Germinal center (tissue), 1 donor: ENCODE results near the gene JAZF1.

ENCODE experiments used
- DNase-seq: peaks from one replicate; pipeline ENCODE4 v3.0.0; 2012; ENCODE audit warnings: mixed read lengths, low spot score

JAZF1 gene

DNA sequence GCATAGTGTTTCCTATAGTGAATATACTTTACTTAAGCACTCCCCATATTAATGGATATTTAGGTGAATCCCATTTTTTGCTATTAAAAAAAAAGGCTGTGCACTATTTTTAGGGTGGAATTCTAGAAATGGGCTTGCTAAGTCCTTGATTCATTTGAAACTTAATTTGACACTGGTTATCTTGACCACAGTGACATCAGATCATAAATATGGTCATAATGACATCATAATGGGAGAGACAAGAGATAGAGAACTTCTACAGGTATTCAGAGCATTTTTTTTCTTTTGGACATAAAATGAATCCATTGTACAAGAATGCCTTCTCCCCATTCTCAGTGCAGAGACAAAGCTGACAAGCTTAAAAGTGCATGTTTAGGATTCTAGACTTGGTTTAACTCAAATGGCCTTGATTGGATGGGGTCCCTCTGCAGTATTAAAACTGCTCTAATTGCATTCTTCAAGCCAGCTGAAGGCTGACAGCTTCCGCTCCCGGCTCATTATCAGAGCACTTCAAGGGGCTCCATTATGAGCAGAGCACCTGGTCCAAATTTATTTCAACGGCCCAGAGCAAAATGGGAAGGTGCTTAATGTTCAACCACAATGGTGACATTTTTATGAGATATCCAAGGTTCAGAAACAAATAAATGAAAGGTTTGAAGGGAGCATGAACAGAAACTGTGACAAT lies 104.8 kb downstream of the JAZF1 start:
- no peak for DNase-seq

DNA sequence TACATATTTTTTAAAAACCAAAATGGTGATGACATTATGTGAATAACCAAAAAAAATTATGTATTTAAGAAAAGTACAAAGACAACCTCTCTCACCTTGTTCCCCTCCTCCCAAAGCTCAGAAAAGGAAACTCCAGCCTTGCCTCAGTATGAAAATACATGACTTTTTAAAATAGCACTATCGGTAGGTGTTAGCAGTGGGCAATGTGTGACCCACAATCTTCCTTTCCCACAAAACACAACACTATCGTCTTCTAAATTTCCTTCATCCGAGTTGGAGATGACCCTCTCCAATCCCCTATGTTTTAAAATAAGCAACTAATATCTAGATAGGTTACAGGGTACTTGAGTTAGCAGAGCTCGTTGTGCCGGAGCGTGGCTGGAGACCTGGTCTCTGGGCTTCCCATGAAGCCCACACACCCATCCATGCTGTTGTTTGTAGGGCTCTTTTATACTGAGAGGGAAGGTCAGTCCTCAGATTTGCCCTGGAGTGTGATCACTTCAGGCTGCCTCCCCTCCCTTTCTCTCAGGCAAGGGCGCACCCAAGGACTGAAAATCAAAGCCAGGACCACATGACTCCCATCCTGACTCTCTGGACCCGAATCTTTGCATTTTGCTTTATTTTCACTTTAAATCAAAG lies 107.6 kb downstream of the JAZF1 start:
- no peak for DNase-seq

DNA sequence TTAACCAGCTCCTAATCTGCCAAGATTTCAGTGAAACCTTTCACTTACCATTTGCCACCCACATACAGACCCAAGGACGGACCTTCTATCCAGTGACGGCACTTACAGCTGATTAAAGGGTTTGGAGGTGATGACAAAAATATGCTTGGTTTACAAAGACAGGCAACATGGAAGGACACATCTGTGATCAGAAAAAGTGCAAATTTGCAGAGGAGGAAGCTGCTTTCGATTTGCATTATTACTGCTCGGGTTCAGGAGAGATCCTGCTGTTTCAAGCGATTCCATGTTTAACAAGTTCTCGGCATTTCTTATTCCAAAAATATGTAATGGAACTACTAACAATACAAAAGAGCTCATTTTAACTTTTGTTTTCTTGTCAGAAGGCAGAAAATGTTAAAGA lies 109.0 kb downstream of the JAZF1 start:
- no peak for DNase-seq

DNA sequence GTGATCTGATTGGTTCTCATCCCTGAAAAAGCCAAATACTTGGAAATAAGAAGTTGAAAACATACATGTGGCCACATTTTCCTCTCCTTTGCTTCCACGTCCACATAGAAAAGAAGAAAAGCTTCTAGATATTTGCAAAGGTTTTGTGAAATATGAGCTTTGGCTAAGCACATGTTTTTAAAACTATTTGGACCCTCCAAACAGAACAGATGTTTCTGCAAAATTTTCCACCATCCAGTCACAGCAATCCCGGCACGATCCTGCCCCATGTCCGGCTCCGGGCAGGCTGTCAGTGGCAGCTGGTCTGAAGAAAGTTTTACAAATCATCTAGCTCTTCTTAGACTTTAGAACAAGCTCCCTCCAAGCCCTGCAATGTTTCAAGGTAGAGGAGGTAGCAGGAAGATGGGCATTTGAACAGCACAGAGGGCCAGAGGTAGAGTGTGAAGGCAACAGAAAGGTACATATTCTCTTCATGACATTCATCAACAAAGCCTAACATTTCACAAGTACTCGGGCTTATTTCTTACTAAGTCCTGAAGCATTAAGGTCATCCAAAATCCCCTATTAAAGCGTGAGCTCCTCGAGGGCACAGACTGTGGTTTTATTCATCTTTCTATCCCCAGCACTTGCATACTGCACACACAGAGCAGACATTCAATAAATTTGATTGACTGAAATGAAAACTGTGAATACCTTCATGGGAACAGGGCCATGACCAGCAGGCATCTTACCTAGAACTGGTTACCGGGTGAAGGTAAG lies 110.1 kb downstream of the JAZF1 start:
- DNase-seq = no peak

DNA sequence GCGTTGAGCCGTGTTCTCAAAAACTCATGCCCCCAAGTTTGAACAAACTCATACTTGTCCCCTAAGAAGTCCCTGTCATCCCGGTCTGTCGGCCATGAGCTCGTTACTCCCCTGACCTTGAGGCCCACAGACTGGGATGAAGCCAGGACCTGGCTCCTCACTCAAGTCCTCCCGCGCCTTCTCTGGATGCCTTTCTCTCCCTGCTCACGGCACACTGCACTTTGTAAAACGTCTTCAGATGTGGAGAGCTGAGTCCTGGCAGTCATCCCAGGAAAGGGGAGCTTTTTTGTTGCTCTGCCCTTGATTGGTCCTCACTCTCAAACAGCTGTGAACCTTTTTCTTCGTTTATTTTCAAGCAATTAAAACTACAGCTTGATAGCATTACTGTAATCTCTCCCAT lies 110.8 kb downstream of the JAZF1 start:
- DNase-seq = no peak

DNA sequence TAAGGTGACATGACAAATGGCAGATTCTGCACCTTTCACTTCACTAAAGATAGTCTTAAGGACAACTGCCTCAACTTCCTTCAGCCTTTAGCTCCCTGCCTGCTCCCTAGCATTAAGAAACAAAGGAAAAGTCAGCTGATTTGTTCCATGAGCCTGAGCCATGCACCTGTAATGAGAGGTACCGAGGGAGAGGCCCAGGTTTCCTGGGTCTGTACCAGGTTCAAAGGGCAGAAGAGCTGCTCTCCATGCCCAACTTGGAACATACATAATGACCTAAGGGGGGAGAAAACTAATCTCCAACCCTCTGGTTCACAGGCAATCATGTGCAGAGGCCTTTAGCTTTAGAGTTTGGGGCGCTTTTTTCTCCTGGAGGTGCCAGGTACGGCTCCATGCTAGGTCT lies 111.2 kb downstream of the JAZF1 start:
- no peak for DNase-seq

DNA sequence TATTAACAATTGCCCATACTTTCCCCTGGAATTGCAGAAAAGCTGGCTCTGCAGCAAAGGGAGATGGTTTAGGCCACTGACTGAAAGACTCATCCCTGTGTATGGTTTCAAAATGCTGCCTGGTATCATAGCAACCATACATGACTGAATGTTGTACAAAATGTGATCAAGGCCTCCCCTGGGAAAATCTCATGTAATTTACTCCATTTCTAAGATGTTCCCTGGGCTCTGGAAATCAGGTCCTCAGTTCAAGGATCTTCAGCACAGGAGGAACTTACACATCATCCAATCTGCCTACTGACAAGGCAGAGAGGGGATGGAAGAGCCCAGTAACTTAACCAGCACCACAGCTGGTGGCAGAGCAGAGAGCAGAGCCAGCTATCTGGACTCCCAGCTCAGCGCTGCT lies 111.8 kb downstream of the JAZF1 start:
- DNase-seq = no peak

DNA sequence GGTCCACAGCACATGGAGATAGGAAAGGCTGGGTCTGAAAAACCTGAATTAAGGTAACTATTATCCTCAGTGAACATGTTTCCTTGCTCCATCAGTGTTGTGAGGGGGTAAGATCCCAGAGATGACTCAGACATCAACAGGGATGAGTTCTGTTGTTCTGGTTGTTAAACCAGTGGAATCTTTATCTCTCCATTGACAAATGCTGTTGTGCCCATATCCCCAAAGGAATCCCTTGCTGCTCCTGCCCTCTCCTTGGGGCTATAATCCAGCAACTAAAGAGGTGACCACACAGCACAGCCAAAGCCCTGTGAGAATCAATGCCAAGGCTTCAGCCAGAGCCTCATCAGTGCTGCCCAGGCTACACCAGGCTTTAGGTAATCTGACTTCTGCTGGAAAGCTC lies 113.4 kb downstream of the JAZF1 start:
- DNase-seq = no peak

DNA sequence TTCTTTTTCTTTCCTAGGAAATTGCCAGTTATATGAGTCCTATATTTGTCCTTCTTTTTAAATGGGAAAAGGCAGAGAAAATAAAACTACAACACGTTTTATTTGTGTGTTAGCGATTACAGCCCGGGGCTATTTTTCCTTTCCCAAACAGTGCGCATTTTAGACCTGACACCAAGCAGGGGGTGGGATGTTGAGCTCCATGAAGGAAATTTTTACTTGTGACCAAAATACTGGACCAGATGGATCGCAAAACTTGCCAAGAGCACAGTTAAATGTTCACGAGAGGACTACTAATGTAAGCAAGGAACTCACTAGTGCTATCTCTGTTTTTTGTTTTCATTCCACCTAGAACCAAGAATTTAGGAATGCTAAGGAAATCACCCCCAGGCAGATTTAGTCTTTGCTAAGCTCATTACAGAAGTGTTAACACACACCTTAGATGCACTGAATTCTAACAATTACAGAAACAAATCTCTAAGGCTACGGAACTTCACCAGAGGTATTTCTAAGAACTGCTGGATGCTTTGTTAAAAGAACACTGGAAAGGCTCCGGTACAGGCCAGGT lies 114.8 kb downstream of the JAZF1 start:
- no peak for DNase-seq

DNA sequence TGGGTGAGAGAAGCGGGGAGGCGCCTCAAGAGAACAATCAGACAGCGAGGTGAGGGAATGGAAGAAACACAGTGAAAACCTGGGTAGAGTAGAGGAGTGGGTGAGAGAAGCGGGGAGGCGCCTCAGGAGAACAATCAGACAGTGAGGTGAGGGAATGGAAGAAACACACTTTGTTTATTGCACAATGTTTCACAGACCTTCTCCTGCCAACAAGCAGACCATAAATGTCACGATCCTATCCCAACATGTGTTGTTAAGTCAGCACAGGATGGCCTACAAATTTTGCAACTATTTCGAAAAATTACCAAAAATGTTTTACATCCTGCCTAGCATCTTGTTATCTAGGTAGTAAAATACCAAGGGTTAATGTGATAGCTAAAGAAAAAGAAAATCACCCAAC lies 115.3 kb downstream of the JAZF1 start:
- no peak for DNase-seq

DNA sequence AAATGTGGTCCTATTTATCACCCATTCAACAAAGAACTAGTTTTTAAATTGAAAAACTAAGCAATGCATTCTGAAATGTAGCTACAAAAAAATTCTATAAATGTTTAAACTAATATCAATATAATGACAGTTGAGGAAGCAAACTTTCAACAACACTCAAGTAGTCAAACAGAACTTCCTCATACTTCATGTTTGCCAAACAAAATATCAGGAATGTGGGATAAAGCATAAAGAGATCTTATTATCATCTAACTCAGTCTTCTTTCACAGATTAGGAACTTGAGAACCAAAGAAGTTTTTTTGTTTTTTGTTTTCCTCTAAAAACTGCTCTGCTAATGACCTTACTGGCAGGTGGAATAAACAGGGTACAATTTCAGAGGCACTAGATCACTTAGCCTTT lies 116.2 kb downstream of the JAZF1 start:
- DNase-seq = no peak

DNA sequence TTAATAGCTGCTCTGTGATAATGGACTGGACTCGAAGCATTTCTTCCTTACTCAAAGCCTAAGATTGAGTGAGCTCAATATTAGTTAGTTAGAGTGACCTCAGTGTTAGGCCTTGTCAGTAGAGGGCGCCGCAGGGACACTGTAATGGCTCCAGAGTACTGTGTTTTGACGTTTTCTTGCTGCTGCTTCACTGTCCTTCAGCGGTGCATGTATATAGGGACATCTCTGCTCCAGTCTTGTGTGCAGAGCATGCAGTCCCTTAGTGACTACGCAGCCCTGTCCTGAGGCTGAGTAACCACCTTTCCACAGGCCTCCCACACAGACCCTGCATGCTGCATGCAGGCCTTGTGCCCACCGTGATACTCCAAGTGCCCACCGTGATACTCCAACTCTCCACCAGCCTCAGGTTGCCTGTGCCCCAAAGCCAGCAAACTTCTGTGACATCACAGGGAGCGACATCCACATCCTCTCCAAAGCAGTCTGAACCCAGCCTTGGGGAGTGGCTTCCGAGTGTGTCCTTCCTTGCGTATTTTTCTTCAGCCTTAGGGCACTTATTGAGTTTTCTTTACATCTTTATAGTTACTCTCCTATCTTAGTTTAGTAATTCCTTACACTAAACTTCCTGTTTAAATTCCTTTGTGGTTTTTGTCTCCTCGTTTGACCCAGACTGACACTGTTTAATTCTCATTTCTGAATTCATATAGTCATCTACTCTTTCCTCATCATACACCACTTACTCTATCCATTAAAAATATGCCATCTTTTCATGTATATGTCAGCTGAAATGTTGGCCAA lies 118.2 kb downstream of the JAZF1 start:
- DNase-seq = peak; percentile 50

DNA sequence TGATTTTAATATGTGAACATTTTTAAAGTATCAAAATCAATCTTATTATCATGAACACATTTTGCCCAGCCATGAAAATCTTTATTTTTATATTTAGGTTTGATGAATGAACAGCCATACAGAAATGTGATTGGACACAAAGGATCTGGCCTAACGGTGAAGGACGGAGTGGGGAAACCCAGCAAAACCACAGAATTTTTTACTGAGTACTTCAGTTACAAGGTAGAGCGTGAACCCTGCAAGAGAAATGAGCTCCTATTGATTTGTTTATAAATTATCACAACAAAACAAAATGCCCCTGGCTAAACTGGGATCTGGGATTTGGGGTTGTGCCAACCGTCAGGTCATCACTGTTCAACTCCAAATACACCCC lies 118.8 kb downstream of the JAZF1 start:
- no peak for DNase-seq

DNA sequence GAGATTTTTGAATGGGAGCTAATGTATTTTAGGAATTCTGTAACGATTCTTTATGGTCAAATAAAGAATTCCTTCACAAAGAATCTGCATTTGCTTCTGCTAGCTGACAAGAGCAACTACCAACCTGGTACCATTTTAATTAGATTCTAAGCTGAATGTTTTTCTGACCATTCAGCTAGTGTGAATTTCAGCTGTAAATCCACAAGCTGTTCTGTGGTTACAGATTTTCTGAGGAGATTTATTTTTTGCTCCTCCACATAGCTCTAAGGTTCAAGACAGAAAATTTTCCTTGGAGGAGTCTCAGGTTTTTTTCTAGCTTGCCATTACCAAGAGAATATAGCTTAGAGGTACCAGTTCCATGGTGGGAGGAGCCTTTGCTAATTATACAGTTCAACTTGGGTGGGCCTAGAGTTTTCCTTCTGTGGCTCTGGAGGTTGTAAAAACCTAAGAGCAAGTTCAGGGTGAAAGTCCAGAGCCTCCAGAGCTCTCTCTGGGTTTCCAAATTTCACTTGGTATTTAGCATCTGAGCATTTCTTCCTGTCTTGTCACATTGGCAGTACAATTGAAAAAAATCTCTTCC lies 120.1 kb downstream of the JAZF1 start:
- DNase-seq = no peak

DNA sequence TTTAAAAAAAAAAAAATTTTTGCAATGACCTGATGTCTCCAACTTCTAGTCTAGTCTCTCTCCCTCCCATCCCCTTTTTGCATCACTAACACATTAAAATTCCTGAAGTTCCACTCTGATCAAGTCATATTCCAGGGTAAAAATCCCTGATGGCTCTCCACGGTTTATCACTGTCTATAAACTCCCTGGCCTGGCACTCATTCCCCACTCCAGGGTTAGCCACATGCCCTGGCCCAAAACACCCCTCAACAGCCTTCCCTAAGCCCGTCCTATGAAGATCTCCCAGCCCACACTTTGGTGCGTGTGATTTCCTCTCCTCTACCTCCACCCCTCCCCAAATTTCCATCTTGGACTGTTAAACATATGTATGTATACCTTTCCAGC lies 125.4 kb downstream of the JAZF1 start:
- no peak for DNase-seq

DNA sequence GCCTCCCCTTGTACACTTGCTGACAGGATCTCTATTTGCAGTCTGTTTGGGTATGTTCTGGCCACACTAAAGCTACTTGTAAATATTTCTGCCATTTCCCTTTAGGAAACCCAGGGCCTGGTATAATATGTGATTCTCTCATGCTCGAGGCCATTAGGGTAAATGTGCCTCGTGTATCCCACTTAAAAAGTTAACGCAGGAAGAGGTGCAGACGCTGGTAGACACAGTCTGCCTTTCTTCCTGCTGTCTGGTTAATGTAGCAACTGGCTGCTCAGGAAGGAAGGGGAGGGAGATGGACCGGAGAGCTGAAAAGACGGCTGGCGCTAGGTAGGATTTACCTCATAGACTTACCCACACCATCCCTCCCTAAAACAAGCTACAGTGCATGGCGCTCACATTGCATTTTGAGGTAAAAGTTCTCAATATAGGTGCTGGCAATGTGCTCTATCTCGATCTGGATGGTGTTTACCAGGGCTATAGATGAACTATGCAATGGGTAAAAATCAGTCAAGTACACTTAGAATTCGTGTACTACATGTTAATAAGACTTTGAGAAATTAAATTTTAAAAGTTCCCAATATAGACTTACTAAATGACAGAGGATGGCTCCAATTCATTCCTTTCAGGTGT lies 125.9 kb downstream of the JAZF1 start:
- DNase-seq = no peak

DNA sequence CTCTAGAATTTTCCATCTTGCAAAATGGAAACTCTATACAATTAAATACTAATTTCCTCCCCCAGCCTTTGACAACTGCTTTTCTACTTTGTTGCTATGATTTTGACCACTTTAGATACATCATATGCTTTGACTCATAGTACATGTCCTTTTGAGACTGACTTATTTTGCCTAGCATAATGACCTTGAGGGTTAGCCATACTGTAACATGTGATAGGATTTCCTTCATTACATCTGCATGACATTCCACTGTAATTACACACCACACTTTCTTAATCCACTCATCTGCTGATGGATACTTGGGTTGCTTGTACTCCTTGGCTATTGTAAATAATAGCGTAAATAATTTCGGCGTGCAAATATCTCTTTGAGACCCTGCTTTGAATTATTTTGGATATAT lies 127.7 kb downstream of the JAZF1 start:
- DNase-seq = no peak

DNA sequence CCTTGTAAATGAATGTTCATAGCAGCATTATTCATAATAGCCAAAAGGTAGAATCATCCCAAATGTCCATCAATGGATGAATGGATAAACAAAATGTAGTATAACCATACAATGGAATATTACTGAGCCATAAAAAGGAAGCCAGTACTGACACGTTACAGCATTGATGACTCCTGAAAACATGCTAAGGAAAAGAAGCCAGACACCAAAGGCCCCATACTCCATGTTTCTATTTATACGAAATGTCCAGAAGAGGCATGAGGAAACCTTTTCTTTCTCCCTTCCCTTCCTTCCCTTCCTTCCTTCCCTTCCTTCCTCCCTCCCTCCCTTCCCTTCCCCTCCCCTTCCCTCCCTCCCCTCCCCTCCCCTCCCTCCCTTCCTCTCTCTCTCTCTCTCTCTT lies 131.9 kb downstream of the JAZF1 start:
- no peak for DNase-seq

DNA sequence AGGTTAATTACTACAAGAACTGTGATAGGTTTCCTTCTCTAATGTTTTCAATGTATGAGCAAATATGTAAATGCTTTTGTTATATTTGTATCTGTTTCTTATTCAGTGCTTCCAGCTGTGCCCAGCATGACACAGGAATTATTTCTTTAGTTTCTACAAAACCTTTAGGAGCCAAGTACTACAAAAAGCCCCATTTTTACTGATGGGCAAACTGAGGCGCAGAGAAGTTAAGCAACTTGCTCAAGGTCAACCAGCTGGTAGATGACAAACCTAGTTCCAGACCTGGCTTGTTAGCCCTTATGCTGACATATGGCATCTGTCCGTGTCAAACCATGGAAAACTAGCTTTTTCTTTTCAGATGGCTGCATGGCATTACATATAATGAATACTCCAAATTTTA lies 134.6 kb downstream of the JAZF1 start:
- no peak for DNase-seq

DNA sequence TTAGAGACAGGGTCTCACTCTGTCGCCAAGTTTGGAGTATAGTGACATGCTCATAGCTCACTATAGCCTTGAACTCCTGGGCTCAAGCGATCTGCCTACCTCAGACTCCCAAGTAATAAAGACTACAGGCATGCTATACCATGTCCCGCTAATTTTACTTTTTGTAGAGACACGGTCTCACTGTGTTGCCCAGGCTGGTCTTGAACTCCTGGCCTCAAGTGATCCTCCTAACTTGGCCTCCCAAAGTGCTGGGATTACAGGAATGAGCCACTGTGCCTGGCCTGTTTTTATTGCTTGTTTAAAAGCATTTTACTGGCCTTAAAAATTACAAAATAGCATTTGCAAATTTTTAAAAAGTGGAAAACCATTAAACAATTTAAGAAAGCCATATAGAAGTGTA lies 135.0 kb downstream of the JAZF1 start:
- no peak for DNase-seq

DNA sequence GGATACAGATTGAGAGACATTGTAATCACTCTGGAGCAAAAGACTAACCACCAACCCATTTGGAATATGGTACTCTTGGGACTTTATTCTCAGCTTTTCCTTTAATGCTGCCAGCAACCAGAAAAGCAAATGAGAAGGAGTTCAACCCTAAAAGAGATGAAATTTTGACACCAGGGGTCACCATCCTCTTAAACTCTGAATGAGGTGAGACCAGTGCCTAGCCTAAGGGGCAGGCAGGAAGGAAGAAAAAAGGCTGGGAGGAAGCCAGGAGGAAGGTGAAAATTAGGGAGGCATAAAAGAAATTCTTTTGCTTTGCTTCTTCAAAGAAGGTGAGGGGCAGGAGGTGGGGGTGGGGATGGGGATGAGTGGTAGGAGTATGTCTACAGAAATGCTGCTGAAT lies 135.8 kb downstream of the JAZF1 start:
- no peak for DNase-seq

DNA sequence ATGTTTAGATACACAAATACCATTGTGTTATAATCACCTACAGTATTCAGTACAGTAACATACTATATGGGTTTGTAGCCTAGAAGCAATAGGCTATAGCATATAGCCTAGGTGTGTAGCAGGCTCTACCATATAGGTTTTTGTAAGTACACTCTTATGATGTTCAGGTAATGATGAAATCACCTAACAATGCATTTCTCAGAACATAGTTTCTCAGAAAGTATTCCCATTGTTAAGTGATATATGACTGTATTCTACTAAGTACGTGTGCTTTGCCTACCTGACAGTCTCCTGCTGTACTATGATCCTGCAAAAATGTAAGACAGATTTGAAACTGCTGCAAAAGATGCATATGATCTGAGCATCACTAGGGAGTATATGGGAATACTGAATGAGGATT lies 137.9 kb downstream of the JAZF1 start:
- no peak for DNase-seq
